WTC11 (cell line): Measurements from ENCODE around the gene PROCA1. TPM values are rescaled to one million over a fixed set of nuclear protein-coding genes. Genes with fewer than 3 reads are reported as not detected.
A peak's percentile ranks its signal among the peaks of the same experiment; 100 is the strongest.

Experiments used
- ATAC-seq: fragments of 200-7000 bp; cut with Tn5 transposase; 2 replicates; pipeline ENCODE4 v1.10.0; 2021; ENCODE audit warnings: mild to moderate bottlenecking, moderate library complexity
- CTCF ChIA-PET: fragments of 300-600 bp; sonication (Branson Sonifier 250); formaldehyde crosslinking; loops from one replicate; lab custom pipeline; 2021; ENCODE audit warnings: antibody characterized with exemption; lab: Charles Lee
- POLR2A ChIA-PET: fragments of 350-600 bp; sonication (Branson Sonifier 250); formaldehyde crosslinking; loops from one replicate; lab custom pipeline; 2021; ENCODE audit warnings: antibody characterized with exemption; lab: Charles Lee
- DNase-seq: peaks from one replicate; pipeline ENCODE4 v3.0.0; 2021; ENCODE audit warnings: low spot score
- H3K27ac Mint-ChIP-seq: 2 replicates; pipeline ENCODE4 v1.8.0; 2021; ENCODE audit warnings: mixed read lengths
- H3K27me3 Mint-ChIP-seq: 2 replicates; pipeline ENCODE4 v1.8.0; 2021; ENCODE audit warnings: low read depth, mild to moderate bottlenecking, moderate library complexity, mixed read lengths
- H3K36me3 Mint-ChIP-seq: 2 replicates; pipeline ENCODE4 v1.8.0; 2021; ENCODE audit warnings: mixed read lengths
- H3K4me1 Mint-ChIP-seq: 2 replicates; pipeline ENCODE4 v1.8.0; 2022; ENCODE audit warnings: mixed read lengths
- H3K4me3 Mint-ChIP-seq: 2 replicates; pipeline ENCODE4 v1.8.0; 2021; ENCODE audit warnings: mild to moderate bottlenecking, moderate library complexity, mixed read lengths
- H3K9me3 Mint-ChIP-seq: 2 replicates; pipeline ENCODE4 v1.8.0; 2021; ENCODE audit warnings: mixed read lengths
- AR ChIP-seq: fragments of 250-450 bp; sonication (Bioruptor Pico); IDR thresholded peaks from 2 replicates; pipeline ENCODE4 v1.9.0; 2021; ENCODE audit warnings: mild to moderate bottlenecking
- ARID4B ChIP-seq: sonication (generic); formaldehyde crosslinking; IDR thresholded peaks from 2 replicates; pipeline ENCODE4 v1.8.0; 2023; ENCODE audit warnings: missing genetic modification reagents, mild to moderate bottlenecking, borderline replicate concordance
- CREB1 ChIP-seq: sonication (generic); formaldehyde crosslinking; IDR thresholded peaks from 2 replicates; pipeline ENCODE4 v1.8.0; 2023; ENCODE audit warnings: mild to moderate bottlenecking, missing genetic modification reagents
- E2F1 ChIP-seq: sonication (generic); formaldehyde crosslinking; IDR thresholded peaks from 2 replicates; pipeline ENCODE4 v1.8.0; 2022; ENCODE audit warnings: mild to moderate bottlenecking, missing genetic modification reagents
- FOXJ3 ChIP-seq: sonication (generic); formaldehyde crosslinking; IDR thresholded peaks from 2 replicates; pipeline ENCODE4 v1.9.0; 2021; ENCODE audit warnings: missing genetic modification reagents, mild to moderate bottlenecking, borderline replicate concordance
- FOXK1 ChIP-seq: sonication (generic); formaldehyde crosslinking; IDR thresholded peaks from 2 replicates; pipeline ENCODE4 v1.8.0; 2022; ENCODE audit warnings: mild to moderate bottlenecking, moderate library complexity, missing genetic modification reagents
- GABPB1 ChIP-seq: sonication (generic); formaldehyde crosslinking; IDR thresholded peaks from 2 replicates; pipeline ENCODE4 v1.8.1; 2023; ENCODE audit warnings: mild to moderate bottlenecking, missing genetic modification reagents
- KAT7 ChIP-seq: sonication (generic); formaldehyde crosslinking; IDR thresholded peaks from 2 replicates; pipeline ENCODE4 v1.8.1; 2023; ENCODE audit warnings: missing genetic modification reagents, mild to moderate bottlenecking, borderline replicate concordance
- MXD4 ChIP-seq: fragments of 250-450 bp; sonication (Bioruptor Pico); IDR thresholded peaks from 2 replicates; pipeline ENCODE4 v1.8.0; 2021; ENCODE audit warnings: mild to moderate bottlenecking, moderate library complexity, borderline replicate concordance
- OVOL2 ChIP-seq: fragments of 250-450 bp; sonication (Bioruptor Pico); IDR thresholded peaks from 2 replicates; pipeline ENCODE4 v1.9.0; 2021; ENCODE audit warnings: mild to moderate bottlenecking, borderline replicate concordance
- RELA ChIP-seq: sonication (generic); formaldehyde crosslinking; IDR thresholded peaks from 2 replicates; pipeline ENCODE4 v1.8.1; 2022; ENCODE audit warnings: missing genetic modification reagents, mild to moderate bottlenecking, borderline replicate concordance
- SMAD3 ChIP-seq: sonication (generic); formaldehyde crosslinking; IDR thresholded peaks from 2 replicates; pipeline ENCODE4 v1.8.0; 2022; ENCODE audit warnings: missing genetic modification reagents, mild to moderate bottlenecking, borderline replicate concordance
- SP1 ChIP-seq: sonication (generic); formaldehyde crosslinking; conservative IDR thresholded peaks from 2 replicates; pipeline ENCODE4 v1.8.1; 2022; ENCODE audit warnings: missing genetic modification reagents
- TP53 ChIP-seq: sonication (generic); formaldehyde crosslinking; IDR thresholded peaks from 2 replicates; pipeline ENCODE4 v1.8.1; 2023; ENCODE audit warnings: mild to moderate bottlenecking, missing genetic modification reagents
- USF1 ChIP-seq: sonication (generic); formaldehyde crosslinking; IDR thresholded peaks from 2 replicates; pipeline ENCODE4 v1.8.0; 2022; ENCODE audit warnings: mild to moderate bottlenecking, missing genetic modification reagents
- ZNF281 ChIP-seq: sonication (generic); formaldehyde crosslinking; IDR thresholded peaks from 2 replicates; pipeline ENCODE4 v1.8.0; 2023; ENCODE audit warnings: mild to moderate bottlenecking, missing genetic modification reagents
- ZNF425 ChIP-seq: fragments of 250-450 bp; sonication (Bioruptor Pico); conservative IDR thresholded peaks from 2 replicates; pipeline ENCODE4 v1.9.0; 2021; ENCODE audit warnings: mild to moderate bottlenecking
- ZSCAN18 ChIP-seq: fragments of 250-450 bp; sonication (Bioruptor Pico); IDR thresholded peaks from 2 replicates; pipeline ENCODE4 v2.1.2; 2022; ENCODE audit warnings: mild to moderate bottlenecking, moderate library complexity
- total RNA-seq: library from RNA; stranded (reverse); gene quantifications from 3 replicates; pipeline ENCODE4 v1.2.3, GENCODE V29; 2021

The PROCA1 gene
- total RNA-seq, 1 experiment from 2014 or later = 28.4 TPM

- H3K9me3 Mint-ChIP-seq = no peaks in the 10 kb centered on the region
- H3K4me3 Mint-ChIP-seq = peak within 1 kb of the TSS; percentile 92
- ATAC-seq (peak; percentile 15), DNase-seq (peak; percentile 98)
- H3K4me1 Mint-ChIP-seq = peaks cover 25% of the 10 kb centered on the region
- CTCF ChIA-PET = interaction anchor here (0.7 to 12.2 kb wide), 30 partner anchors 9 to 450 kb away, joined by 3 to 541 read pairs (median 14); partner anchors contain the start of genes BLTP2, DHRS13, ERAL1 and FAM222B
- no peaks in the 10 kb centered on the region for H3K27me3 Mint-ChIP-seq
- H3K27ac Mint-ChIP-seq = peak within 1 kb of the TSS; percentile 99
- H3K36me3 Mint-ChIP-seq = peaks cover 11% of the 10 kb centered on the region
- POLR2A ChIA-PET = interaction anchor here (0.6 to 6.4 kb wide), 18 partner anchors 9 to 389 kb away, joined by 3 to 310 read pairs (median 8); partner anchors contain the start of genes BLTP2, DHRS13, FLOT2 and PHF12
- TF ChIP-seq ZSCAN18 (CRISPR knock-in tag) (no peak), RELA (CRISPR knock-in tag) (peak; percentile 67; the same call in 1 of the 2 replicates), ARID4B (CRISPR knock-in tag) (peak; percentile 26; the same call in 1 of the 2 replicates), AR (CRISPR knock-in tag) (no peak), CREB1 (CRISPR knock-in tag) (no peak), SMAD3 (CRISPR knock-in tag) (peak; percentile 75; the same call in 1 of the 2 replicates), USF1 (CRISPR knock-in tag) (0 out of 2 replicates have a peak, but pooled peaks have one; percentile 2), TP53 (CRISPR knock-in tag) (no peak), GABPB1 (CRISPR knock-in tag) (peak; percentile 35; the same call in 1 of the 2 replicates), MXD4 (CRISPR knock-in tag) (no peak), SP1 (CRISPR knock-in tag) (peak; percentile 48), FOXK1 (CRISPR knock-in tag) (peak; percentile 11; the same call in 1 of the 2 replicates), E2F1 (0 out of 2 replicates have a peak, but pooled peaks have one; percentile 16), FOXJ3 (CRISPR knock-in tag) (no peak), KAT7 (CRISPR knock-in tag) (no peak), ZNF425 (no peak), ZNF281 (CRISPR knock-in tag) (no peak; the same call in 1 of the 2 replicates), OVOL2 (CRISPR knock-in tag) (no peak)
Observed at GRCh38 chr17:28728364-28729200, 16.9 kb upstream of the PROCA1 start, which contains the start of gene NEK8. TSS of gene NEK8 (plus strand) at chr17:28728788. CDS start at chr17:28728814, 26 bp downstream.
